GM21786 (cell line): ENCODE measurements around the gene LHPP.

ENCODE experiments used
- ATAC-seq: cut with Tn5 transposase; IDR thresholded peaks from one replicate; pipeline ENCODE4 v1.9.1; 2021; ENCODE audit not compliant: unreplicated experiment

The LHPP gene

DNA sequence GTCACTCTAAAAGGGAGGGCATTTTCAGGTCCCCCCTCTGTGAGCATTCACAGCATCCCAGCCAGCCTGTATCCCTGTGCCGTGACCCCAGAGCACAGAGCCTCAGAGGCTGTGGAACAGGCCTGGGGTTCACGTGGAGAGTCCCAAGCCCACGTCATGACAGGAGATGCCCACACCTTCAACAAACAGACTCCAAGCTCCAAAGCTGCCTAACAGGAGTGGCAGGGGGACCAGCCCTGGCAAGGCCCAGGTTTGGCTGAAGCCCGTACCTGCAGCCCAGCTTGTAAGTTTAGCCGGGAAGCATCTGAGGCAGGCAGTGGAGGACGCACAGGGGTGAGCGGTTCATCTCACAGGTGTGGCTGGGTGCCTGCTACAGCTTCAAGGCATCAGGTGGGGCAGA is 33.5 kb downstream of the LHPP start:
- no peak for ATAC-seq

DNA sequence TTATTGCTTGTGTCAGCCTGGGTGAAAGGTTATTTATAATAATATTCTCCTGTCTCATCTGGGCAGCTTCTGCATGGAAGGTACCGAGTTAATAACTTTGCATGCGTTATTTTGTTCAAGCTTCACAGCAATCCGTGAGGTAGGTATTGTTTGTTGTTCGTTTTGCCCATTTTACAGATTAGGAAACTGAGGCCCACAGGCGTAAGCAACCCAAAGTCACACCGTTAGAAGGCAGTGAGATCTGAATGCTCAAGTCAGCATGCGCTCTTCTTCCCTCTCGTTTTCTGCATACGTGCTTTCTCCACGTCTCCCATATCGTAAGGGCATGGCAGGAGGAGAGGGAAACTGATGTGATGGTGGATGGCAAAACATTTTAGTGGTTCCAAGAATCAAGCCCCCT is 34.1 kb downstream of the LHPP start:
- ATAC-seq: no peak

DNA sequence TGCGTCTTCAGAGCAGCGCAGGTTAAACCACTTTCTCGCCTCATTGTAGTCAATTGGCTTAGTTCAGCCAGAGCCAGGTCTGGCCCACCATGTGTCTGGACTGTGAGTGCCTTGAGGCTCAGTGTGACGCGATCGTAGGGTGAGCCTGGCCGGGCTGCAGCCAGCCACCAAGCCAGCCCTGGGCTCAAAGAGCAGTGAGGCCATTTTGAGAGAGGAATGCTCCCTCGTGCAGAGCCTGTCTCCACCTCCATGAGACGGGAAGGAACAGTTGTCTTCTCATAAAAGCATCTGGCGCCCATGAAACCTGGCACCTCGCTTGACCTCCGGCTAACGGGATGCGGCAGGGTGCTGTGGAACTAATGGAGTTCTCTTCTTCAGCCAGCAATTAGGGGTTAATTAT is 34.5 kb downstream of the LHPP start:
- ATAC-seq: no peak

DNA sequence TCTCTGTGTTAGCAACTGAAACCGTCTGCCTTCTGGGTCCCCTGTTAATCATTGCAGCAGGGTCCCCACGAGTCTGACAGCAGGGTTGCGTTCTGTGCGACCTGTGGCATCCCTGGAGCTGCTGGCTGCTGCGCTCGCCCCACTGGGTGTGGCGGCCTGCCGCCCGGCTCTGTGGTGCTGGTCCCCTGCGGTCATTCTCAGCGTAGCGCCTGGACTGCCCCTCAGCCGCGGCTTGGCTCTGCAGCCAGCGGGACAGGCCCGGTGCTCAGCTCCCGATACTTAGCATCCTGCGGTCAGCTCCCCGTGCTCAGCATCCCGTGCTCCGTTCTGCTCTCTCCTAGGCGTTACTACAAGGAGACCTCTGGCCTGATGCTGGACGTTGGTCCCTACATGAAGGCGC is 35.0 kb downstream of the LHPP start:
- ATAC-seq: no peak

DNA sequence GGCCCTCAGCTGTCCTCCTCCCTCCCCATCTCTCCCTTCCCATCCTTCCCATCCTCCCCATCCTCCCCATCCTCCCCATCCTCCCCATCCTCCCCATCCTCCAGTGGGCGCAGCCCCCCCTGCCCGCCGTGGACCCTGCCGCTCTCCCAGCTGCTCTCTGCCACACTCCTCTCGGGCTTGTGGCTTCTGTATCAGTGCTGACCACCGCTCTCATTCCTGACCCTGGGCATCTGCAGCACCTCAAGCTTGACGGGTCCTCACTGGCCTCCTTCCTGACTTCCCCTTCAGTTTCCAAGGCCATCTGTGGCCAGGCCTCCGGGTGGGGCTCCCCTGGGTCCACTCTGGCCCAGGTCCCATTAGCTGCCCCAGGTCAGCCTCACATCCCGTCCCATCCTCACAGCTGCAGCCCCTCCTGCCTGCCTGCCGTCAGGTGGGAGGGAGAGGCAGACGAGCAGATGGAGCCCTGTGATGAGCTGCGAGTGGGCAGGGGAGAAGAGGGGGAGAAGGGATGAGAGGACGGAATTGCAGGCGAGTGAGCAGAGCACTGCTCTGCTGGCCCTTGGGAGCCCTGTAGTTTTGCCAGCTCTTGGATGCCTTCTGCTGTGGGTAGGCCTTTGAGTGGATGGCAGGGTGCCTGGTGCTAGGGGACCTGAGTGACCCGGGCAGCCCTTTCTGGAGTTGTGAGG is 35.7 kb downstream of the LHPP start:
- no peak for ATAC-seq

DNA sequence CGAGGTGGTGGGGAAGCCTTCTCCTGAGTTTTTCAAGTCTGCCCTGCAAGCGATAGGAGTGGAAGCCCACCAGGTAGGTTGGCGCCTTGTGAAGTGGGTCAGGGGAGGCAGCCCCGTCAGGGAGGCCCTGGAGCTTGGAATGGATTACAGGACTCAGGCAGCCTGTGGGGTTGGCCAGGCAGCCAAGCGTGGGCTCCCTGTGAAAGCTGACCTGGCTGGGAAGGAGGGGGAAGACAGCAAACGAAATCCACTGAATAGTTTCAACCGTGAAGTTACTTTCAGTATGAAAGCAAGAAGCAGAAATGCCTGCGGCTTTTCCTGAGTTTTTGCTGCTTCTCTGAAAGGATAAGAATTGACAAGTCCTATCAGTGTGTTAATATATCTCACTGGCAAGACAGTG is 36.4 kb downstream of the LHPP start:
- no peak for ATAC-seq

DNA sequence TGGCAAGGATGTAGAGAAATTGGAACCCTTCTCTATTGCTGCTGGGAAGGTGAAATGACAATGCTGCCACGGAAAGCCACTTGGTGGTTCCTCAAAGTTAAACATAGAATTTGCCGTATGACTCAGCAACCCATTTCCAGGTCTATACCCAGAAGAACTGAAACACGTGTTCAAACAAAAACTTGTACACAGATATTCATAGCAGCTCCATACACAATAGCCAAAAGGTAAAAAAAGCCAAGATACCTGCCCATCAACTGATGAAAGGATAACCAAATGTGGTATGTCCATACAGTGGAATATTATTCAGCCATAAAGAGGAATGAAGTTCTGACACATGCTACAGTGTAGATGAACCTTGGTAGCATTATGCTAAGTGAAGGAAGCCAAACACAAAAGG is 39.1 kb downstream of the LHPP start:
- ATAC-seq: no peak

DNA sequence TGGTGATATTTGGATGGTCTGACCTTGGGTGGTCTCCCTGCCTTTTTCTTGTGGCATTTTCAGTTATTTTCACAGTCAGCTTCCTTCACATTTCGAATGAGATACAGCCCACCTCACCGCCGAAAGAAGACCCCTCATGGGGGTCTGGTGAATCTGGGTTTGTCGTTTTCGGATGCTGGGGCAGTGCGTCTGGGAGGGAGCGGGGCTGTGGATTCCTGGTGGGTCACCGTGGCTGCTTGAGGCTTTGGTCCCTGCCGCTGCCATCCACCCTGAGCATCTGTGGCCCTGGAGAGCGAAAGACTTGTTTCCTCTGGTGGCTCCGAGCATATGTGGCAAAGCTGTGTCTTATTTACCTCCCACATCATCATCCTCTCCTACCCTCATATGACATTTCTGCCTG is 43.1 kb downstream of the LHPP start:
- no peak for ATAC-seq

DNA sequence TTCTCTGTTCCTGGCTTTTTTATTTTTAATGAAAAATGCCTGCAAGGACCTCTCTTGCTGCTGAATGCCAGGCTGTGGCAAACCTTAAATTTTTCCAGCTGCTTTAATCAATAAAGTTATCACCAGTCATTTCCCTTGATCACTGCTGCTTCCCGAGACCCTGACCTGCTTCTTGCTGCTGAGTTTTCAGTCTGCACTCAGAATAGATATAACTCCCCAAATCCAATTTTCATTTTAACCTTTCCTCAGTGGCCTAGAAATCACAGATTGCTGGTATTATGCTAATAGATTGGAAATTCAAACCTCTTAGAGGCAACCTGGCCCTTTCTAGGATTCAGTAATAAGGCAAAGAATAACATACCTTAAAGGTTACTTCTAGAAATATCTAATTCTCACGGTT is 43.7 kb downstream of the LHPP start:
- ATAC-seq: no peak

DNA sequence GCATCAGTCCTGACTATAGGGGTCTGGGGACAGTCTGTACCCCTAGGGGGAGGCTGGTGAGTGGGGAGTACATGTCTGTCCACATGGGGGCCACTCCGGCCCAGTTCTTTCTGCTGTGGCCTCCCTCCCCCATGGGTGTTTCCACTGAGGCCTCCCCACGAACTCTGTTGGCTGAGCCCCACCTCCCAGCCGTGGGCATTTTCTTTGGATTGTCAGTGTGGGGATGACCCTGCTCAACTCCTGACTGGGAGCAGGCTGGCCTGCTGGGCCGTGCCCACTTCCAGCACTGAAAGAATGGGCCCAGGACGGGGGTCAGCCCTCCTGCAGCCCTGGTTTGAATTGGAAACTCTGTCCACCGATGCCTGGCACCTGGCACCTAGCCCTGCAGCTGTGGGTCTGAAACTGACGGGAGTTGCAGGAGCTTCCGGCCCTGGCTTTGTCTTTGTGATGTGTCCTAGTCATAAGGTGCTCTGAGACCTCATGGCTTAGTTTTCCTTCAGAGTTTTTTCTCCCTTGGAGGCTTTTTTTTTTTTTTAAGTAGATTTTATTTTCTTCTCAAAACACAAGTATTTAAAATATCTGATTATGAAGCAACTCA is 46.5 kb downstream of the LHPP start:
- no peak for ATAC-seq

DNA sequence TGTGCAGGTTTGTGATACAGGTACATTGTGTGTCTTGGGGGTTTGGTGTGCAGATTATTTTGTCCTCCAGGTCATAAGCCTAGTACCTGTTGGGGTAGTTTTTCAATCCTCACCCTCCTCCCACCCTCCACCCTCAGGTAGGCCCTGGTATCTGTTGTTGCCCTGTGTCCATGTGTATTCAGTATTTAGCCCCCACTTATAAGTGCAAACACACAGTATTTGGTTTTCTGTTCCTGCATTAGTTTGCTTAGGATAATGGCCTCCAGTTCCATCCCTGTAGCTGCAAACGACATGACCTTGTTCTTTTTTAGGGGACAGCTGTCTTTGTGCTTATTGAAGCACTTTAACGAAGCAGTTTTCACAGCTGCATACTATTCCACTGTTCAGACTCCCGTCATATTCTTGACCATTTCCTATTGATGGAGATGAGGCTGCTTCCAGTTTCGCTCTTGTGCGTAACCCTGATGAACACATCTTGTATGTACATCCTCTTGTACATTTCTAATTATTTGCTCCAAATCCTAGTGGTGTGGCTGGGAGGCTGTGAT is 47.4 kb downstream of the LHPP start:
- no peak for ATAC-seq

DNA sequence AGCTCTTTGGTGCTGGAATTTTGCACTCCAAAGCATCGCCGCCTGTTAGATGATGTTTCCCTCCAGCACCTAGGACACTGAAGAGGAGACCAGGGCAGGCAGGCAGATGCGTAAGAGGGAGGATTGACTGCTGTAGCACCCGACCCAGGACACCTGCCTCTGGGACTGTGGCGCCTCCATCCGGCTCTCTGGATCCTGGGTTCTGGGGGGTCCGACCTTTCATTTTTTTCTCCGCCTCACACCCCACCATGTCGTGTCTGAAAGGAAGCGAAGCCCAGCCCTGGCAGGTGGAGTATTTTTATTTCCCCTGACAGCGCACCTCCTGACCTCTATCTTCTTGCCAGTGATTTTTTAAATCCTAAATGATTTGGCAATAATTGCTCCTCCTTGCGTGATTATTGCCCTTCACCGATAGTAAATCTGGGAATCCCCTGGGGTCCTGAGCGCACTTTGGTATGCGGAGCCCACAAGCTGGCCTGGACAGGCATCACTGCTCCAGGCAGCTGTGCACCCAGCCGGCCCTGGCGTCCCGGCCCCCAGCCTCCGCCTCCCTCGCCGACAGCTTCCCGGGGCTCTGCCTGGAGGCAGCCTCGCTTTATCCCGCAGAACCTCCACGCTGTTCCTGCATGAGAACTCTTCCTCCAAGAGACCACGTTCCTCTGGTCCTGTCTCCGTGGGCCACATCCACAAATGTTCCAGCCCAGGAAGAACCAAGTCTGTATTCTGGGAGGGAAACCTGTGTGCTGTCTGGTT is 48.4 kb downstream of the LHPP start:
- ATAC-seq: no peak

DNA sequence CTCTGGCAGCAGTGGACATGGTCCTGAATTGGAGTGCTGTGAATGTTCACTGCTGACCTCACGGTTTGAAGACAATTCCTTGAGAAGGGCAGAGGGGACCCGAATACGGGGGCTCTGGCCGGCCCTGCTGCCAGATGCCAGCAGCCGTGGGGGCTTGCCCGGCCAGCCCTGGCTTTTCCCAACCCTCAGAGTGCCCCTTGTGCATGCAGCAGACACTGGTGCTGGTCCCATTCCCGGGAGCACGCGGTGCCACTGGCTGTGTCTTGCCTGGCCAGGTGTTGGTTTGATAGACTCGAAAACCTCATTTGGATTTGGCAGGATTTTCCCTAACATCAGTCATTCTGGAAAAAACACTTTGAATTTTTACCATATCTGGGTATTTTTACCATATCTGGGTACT is 49.1 kb downstream of the LHPP start:
- ATAC-seq: no peak

DNA sequence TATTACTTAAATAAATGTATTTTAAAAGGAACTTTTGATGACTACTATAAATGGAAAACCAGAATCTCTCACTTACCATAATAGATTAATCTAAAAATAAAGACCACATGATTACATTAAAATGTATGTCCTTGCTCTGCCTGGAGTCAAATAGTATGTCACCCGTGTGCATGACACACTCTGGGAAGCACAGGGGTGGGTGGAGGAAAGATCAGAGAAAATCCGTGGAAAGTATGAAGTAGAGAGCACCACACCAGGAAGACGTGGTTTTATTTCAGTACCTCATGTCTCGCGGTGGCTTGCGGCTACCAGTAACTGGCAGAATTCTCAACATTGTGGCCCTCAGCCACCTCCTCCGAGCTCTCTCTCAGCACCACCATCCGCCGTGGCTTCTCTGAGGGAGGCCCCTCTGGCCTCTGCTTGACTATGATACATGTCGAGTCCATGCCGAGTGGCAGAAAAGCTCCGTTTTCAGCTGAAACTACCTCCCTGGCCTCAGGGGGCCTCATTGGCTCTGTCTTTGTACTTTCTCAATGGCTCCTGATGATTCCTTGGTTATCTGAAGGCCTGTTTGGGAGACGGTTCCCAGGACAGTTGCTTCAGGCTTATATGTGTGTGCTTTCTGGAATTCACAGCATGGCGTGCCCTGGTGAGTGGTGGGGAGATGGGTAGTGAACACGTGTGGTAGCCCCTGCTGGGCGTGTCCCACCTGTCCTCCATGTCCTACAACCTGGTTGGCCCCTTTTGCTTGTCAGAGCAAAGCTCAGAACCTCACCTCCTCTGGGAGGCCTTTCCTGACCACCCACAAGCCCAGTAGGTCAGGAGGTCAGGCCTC is 49.8 kb downstream of the LHPP start:
- ATAC-seq: no peak

DNA sequence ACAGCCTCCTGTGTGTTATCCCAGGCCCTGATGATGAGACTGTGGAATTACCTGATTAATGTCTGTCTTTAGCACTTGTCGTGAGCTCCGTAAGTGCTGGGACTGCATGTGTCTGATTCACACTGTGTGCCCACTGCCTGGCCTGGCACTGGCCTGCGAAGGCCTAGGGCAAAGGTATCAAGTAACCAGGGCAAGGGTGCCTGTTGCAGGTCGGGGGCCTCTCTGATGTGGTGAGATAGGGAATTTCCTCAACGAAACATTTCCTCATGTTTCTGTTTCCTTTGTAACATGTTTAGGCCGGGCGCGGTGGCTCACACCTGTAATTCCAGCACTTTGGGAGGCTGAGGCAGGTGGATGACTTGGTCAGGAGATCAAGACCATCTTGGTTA is 50.4 kb downstream of the LHPP start:
- ATAC-seq: no peak

DNA sequence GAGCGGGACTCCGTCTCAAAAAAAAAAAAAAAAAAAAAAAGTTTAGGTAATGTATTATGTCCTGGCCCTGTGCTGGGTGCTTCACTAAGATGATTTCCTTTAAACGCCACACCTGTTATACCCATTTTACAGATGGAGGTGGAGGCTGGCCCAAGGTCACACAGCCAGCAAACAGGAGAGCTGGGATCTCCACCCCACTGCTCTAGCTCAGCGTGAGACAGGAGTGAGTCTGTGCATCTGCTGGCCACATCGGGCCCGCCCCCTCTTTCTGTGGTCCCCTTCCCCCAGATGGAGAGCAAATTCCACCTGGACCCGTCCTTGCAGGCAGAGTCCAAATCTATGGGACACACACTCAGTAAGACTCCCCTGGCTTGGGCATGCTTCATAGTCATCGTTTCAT is 51.0 kb downstream of the LHPP start:
- no peak for ATAC-seq

DNA sequence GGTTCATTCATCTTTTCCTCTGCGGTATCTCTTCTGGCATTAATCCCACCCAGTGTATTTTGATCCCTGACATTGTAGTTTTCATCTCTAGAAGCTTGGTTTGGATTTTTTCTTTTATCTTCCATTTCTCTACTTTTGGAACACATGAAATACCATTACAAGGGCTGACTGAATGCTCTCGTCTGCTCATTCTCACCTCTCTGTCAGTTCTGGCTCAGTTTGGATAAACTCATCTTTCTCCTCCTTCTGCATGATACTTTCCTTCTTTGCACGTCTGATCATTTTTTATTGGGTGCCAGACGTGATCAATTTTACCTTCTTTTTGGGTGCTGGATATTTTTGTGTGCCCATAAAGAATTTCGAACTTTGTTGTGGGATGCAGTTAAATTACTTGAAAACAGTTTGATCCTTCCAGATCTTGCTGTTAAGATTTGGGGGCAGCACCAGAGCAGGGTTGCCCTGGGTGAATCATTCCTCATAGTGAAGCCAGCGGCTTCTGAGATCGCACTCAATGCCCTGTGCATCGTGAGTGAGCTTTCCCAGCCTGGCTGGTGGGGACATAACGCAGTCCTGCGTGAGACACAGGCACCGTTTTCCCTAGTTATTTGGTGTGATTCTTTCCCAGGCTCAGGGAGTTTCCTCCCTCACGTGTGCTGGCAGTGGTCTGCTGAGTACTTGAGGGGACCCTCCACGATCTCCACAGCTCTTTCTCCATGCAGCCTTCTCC is 53.8 kb downstream of the LHPP start:
- no peak for ATAC-seq

DNA sequence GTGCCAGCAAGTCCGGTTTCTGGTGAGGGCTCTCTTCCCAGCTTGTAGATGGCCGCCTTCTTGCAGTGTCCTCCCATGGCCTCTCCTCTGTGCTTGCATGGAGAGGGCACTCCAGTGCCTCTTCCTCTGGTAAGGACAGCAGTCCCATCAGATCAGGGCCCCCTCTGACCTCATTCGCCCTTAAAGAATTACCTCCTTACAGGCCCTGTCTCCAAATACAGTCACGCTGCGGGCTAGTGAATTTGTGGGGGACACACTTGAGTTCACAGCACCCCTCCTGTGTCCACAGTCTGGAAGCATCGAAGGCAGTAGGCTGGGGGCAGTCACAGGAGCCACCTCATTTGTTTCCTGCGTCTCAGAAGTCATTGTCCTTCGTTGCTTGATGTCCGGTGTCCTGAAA is 54.6 kb downstream of the LHPP start:
- no peak for ATAC-seq

DNA sequence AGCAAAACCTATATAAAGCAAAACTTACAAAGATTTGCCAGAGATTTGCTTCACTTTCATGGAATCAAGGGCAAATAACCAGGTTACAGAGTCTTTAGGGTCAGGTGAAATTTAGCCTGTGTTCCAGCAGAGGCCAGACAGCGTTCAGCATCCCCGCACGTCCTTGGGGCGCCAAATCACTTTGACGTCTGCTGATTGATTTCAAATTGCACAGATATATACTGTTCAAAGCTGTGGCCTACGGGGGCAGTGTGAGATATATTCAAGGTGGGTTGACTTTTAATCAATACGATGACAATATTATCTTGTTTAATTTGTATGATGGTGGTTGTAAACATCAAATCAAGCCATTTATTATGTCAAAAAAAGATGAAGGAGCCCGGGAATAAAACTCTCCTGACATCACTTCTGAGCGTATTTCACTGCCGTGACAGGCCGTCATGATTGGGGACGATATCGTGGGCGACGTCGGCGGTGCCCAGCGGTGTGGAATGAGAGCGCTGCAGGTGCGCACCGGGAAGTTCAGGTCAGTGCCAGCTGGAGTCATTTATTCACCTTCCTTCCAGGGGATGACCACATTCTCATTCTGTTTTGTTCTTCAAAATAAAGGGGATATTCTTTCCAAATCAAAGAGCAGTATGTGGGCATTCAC is 55.2 kb downstream of the LHPP start:
- ATAC-seq: no peak

DNA sequence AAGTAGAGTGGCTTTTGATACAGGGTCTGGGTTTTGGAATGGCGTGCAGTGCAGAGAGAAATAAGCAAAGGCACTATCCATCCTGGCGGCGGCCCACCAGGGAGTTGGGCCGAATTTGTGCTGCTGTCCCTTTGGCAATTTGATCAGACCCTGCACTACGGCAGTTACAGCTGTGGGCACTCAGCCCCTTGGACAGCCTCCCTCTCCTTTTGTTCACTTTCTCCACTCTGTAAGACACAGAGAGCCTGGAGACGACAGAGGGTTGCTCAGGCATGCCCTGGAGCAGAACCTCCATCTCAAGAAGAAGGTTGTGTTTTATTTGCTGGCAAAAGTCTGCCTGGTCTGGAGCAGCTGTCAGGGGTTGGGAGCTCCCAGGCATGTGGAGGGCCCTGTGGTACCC is 55.8 kb downstream of the LHPP start:
- ATAC-seq: no peak
